ENCODE measurements around the gene BANF1.

DNA sequence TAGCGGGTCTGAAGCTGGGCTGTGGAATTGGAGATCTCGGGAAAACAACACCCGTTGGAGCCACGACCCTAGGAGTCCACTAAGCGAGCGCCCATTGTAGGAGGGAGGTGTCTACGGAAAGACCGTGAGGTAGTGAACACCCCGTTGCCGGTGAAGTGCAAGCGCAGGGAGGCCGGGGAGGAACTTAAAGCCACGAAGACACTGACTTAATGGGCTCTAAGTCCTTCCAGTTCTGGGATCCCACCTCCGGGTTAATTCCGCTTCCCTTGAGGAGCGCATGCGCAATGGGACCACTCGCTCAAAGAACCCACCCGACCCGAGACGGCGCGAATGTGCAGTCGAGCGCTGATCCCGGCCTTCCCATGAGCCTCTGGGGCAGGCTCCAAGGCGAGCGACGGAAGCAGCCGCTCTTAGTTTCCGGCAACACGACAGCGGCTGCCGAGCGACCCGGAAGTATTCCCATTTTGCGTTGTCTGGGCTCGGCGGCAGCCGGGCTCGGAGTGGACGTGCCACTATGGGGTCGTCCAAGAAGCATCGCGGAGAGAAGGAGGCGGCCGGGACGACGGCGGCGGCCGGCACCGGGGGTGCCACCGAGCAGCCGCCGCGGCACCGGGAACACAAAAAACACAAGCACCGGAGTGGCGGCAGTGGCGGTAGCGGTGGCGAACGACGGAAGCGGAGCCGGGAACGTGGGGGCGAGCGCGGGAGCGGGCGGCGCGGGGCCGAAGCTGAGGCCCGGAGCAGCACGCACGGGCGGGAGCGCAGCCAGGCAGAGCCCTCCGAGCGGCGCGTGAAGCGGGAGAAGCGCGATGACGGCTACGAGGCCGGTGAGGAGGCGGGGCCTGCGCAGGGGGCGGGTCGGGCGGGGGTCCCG is 40.8 kb upstream of the BANF1 start, which contains the start of gene SART1:
- TF ChIP-seq POLR2AphosphoS5 (IDR thresholded peaks at IDR 0.05; ENCODE audit: insufficient read depth, low read depth, low read length) (peak; percentile 97), EZH2 (IDR thresholded peaks at IDR 0.05; ENCODE audit: borderline replicate concordance, low read depth, low read length, severe bottlenecking) (no peak), POLR2A (IDR thresholded peaks at IDR 0.05; ENCODE audit: low read depth, low read length) (peak; percentile 98)
- TF ChIP-seq, protein P1, sequence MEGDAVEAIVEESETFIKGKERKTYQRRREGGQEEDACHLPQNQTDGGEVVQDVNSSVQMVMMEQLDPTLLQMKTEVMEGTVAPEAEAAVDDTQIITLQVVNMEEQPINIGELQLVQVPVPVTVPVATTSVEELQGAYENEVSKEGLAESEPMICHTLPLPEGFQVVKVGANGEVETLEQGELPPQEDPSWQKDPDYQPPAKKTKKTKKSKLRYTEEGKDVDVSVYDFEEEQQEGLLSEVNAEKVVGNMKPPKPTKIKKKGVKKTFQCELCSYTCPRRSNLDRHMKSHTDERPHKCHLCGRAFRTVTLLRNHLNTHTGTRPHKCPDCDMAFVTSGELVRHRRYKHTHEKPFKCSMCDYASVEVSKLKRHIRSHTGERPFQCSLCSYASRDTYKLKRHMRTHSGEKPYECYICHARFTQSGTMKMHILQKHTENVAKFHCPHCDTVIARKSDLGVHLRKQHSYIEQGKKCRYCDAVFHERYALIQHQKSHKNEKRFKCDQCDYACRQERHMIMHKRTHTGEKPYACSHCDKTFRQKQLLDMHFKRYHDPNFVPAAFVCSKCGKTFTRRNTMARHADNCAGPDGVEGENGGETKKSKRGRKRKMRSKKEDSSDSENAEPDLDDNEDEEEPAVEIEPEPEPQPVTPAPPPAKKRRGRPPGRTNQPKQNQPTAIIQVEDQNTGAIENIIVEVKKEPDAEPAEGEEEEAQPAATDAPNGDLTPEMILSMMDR (IDR thresholded peaks at IDR 0.05; ENCODE audit: extremely low read depth in 1 of 2, insufficient read depth in 1 of 2, low read depth in 1 of 2, low read length in 2 of 2): no peak

Data from endothelial cell of umbilical vein (primary cell).